HG03045 (cell line): ENCODE measurements around the gene FAM204A.

Experiments used
- ATAC-seq: cut with Tn5 transposase; IDR thresholded peaks from one replicate; pipeline ENCODE4 v1.9.1; 2021; ENCODE audit warnings: mild to moderate bottlenecking, moderate library complexity; ENCODE audit not compliant: unreplicated experiment

The FAM204A gene

GRCh38 chr10:118332948-118333710 lies 9.0 kb downstream of the FAM204A start:
- no peak for ATAC-seq

- ATAC-seq: no peak
Measured at GRCh38 chr10:118332236-118332635, 9.9 kb downstream of the FAM204A start.

- no peak for ATAC-seq
Measured at GRCh38 chr10:118330295-118331076, 11.6 kb downstream of the FAM204A start.

- no peak for ATAC-seq
Measured at GRCh38 chr10:118324140-118324539, 18.0 kb downstream of the FAM204A start.

GRCh38 chr10:118321724-118322575 lies 20.2 kb downstream of the FAM204A start:
- ATAC-seq: no peak

GRCh38 chr10:118315629-118316028 lies 26.5 kb downstream of the FAM204A start:
- ATAC-seq: no peak

GRCh38 chr10:118314882-118315281 lies 27.2 kb downstream of the FAM204A start:
- ATAC-seq: no peak

GRCh38 chr10:118311505-118311904 lies 30.6 kb downstream of the FAM204A start:
- no peak for ATAC-seq

GRCh38 chr10:118310822-118311221 lies 31.3 kb downstream of the FAM204A start:
- no peak for ATAC-seq

GRCh38 chr10:118309911-118310310 lies 32.2 kb downstream of the FAM204A start:
- no peak for ATAC-seq

GRCh38 chr10:118308664-118309063 lies 33.5 kb downstream of the FAM204A start:
- ATAC-seq: no peak

- no peak for ATAC-seq
Measured at GRCh38 chr10:118307859-118308258, 34.3 kb downstream of the FAM204A start.

GRCh38 chr10:118307220-118307619 lies 34.9 kb downstream of the FAM204A start:
- ATAC-seq: no peak

- ATAC-seq: no peak
Measured at GRCh38 chr10:118305730-118306129, 36.4 kb downstream of the FAM204A start.

GRCh38 chr10:118304521-118304920 lies 37.6 kb downstream of the FAM204A start:
- no peak for ATAC-seq

GRCh38 chr10:118301211-118301610 lies 40.9 kb downstream of the FAM204A start:
- ATAC-seq: no peak

- ATAC-seq: no peak
Measured at GRCh38 chr10:118300320-118300719, 41.8 kb downstream of the FAM204A start.

- no peak for ATAC-seq
Measured at GRCh38 chr10:118298787-118299186, 43.3 kb downstream of the FAM204A start.

GRCh38 chr10:118291122-118291521 lies 51.0 kb downstream of the FAM204A start:
- ATAC-seq: no peak

- no peak for ATAC-seq
Measured at GRCh38 chr10:118290471-118290995, 51.6 kb downstream of the FAM204A start.
